IMR-90 (cell line): Measurements from ENCODE around the gene BTN2A1. TPM values are rescaled to one million over a fixed set of nuclear protein-coding genes. Genes with fewer than 3 reads are reported as not detected.

Source experiments
- ATAC-seq: fragments of 200-7000 bp; cut with Tn5 transposase; 2 replicates; pipeline ENCODE4 v1.9.1; 2020; ENCODE audit warnings: low read depth, mild to moderate bottlenecking, moderate library complexity
- BruUV-seq: library from RNA; stranded (reverse); fragments of 400-500 nt; replicated peaks from 2 replicates; lab custom pipeline; 2021; lab: Mats Ljungman, UMichigan
- CTCF ChIA-PET: fragments of 300-600 bp; formaldehyde crosslinking; extraction: SDS; loops from one replicate; lab custom pipeline; 2021; ENCODE audit warnings: antibody characterized with exemption; lab: Yijun Ruan, JAX
- POLR2A ChIA-PET: fragments of 300-600 bp; sonication (Branson Sonifier 250); formaldehyde crosslinking; loops from one replicate; lab custom pipeline; 2022; ENCODE audit warnings: antibody characterized with exemption; ENCODE audit not compliant: unreplicated experiment; lab: Charles Lee
- DNase-seq: peaks from one replicate; pipeline ENCODE4 v3.0.0; 2013
- H2AFZ ChIP-seq: replicated peaks from 2 replicates; pipeline ENCODE3; 2013; ENCODE audit warnings: low read length, mild to moderate bottlenecking; ENCODE audit not compliant: poor library complexity
- H2AK5ac ChIP-seq: 2 replicates; pipeline ENCODE4 v1.6.1; 2013; ENCODE audit warnings: low read depth, low read length, inconsistent platforms
- H2AK9ac ChIP-seq: replicated peaks from 2 replicates; pipeline ENCODE3; 2013; ENCODE audit warnings: mild to moderate bottlenecking, low read depth, low read length, moderate library complexity; ENCODE audit not compliant: poor library complexity
- H2BK120ac ChIP-seq: 2 replicates; pipeline ENCODE4 v1.6.1; 2013; ENCODE audit warnings: low read depth, low read length, inconsistent platforms
- H2BK15ac ChIP-seq: 3 replicates; pipeline ENCODE4 v1.6.1; 2013; ENCODE audit warnings: low read depth, low read length, inconsistent platforms
- H2BK20ac ChIP-seq: 2 replicates; pipeline ENCODE4 v1.6.1; 2013; ENCODE audit warnings: low read depth, mild to moderate bottlenecking, inconsistent platforms, low read length, moderate library complexity
- H2BK5ac ChIP-seq: 2 replicates; pipeline ENCODE4 v1.6.1; 2013; ENCODE audit warnings: mild to moderate bottlenecking, low read depth, low read length, inconsistent platforms; ENCODE audit not compliant: poor library complexity, severe bottlenecking
- H3K14ac ChIP-seq: replicated peaks from 2 replicates; pipeline ENCODE4 v1.6.1; 2013; ENCODE audit warnings: low read depth, low read length, inconsistent platforms
- H3K18ac ChIP-seq: 2 replicates; pipeline ENCODE4 v1.6.1; 2013; ENCODE audit warnings: low read depth, low read length, control low read depth
- H3K23ac ChIP-seq: 2 replicates; pipeline ENCODE4 v1.6.1; 2013; ENCODE audit warnings: low read depth, low read length, inconsistent platforms
- H3K27ac ChIP-seq: 2 replicates; pipeline ENCODE4 v1.5.1; 2013; ENCODE audit warnings: mild to moderate bottlenecking, control low read depth, low read length; ENCODE audit not compliant: insufficient read depth
- H3K27me3 ChIP-seq: 2 replicates; pipeline ENCODE4 v1.6.1; 2013; ENCODE audit warnings: low read length; ENCODE audit not compliant: control insufficient read depth, insufficient read depth
- H3K36me3 ChIP-seq: 2 replicates; pipeline ENCODE4 v1.6.1; 2013; ENCODE audit warnings: low read length, mixed read lengths; ENCODE audit not compliant: control insufficient read depth, insufficient read depth
- H3K4ac ChIP-seq: 2 replicates; pipeline ENCODE4 v1.6.1; 2013; ENCODE audit warnings: low read depth, low read length, inconsistent platforms
- H3K4me1 ChIP-seq: 2 replicates; pipeline ENCODE4 v1.6.1; 2013; ENCODE audit warnings: low read length, mixed read lengths; ENCODE audit not compliant: control insufficient read depth, insufficient read depth
- H3K4me2 ChIP-seq: 2 replicates; pipeline ENCODE4 v1.6.1; 2013; ENCODE audit warnings: low read depth, mild to moderate bottlenecking, control low read depth, low read length, moderate library complexity
- H3K4me3 ChIP-seq: 2 replicates; pipeline ENCODE4 v1.5.1; 2013; ENCODE audit warnings: low read depth, mild to moderate bottlenecking, control low read depth, low read length, moderate library complexity; ENCODE audit not compliant: insufficient read depth
- H3K56ac ChIP-seq: 2 replicates; pipeline ENCODE4 v1.6.1; 2013; ENCODE audit warnings: low read length, inconsistent platforms; ENCODE audit not compliant: insufficient read depth; ENCODE audit errors: extremely low read depth
- H3K79me1 ChIP-seq, 2 experiments: 2 replicates each; pipeline ENCODE4 v1.6.1; 2013; ENCODE audit warnings: low read length in 2 of 2, inconsistent platforms in 1 of 2, low read depth in 1 of 2
- H3K9ac ChIP-seq: 2 replicates; pipeline ENCODE4 v1.6.1; 2013; ENCODE audit warnings: low read depth, low read length, control low read depth
- H3K9me1 ChIP-seq: 2 replicates; pipeline ENCODE4 v1.6.1; 2013; ENCODE audit warnings: low read length, inconsistent platforms; ENCODE audit not compliant: insufficient read depth
- H3K9me3 ChIP-seq: 2 replicates; pipeline ENCODE4 v1.6.1; 2013; ENCODE audit warnings: low read length; ENCODE audit not compliant: control insufficient read depth, insufficient read depth
- H4K20me1 ChIP-seq: 2 replicates; pipeline ENCODE4 v1.6.1; 2013; ENCODE audit warnings: low read length, inconsistent platforms; ENCODE audit not compliant: insufficient read depth
- H4K5ac ChIP-seq: 2 replicates; pipeline ENCODE4 v1.6.1; 2013; ENCODE audit warnings: mild to moderate bottlenecking, low read depth, low read length, control low read depth
- H4K8ac ChIP-seq, 2 experiments: 2 replicates each; pipeline ENCODE4 v1.6.1; 2013; ENCODE audit warnings: low read depth in 2 of 2, low read length in 2 of 2, control low read depth in 1 of 2, inconsistent platforms in 1 of 2
- H4K91ac ChIP-seq: 2 replicates; pipeline ENCODE4 v1.6.1; 2013; ENCODE audit warnings: low read depth, low read length, inconsistent platforms; ENCODE audit not compliant: insufficient read depth
- MAFK ChIP-seq: IDR thresholded peaks from 2 replicates; pipeline ENCODE4 v1.6.1; 2012; ENCODE audit warnings: low read depth, low read length, improper control_type of control experiment
- SMC3 ChIP-seq: fragments of 150-350 bp; IDR thresholded peaks from 2 replicates; pipeline ENCODE4 v1.6.1; 2016; ENCODE audit warnings: low read depth, mild to moderate bottlenecking, antibody characterized with exemption, low read length, moderate library complexity
- WGBS, 2 experiments: methylation state at CpG; one replicate each; pipeline versions ENCODE4 v1.1.5 to v1.1.7; 2013; ENCODE audit warnings: missing lambda C conversion rate in 2 of 2; ENCODE audit not compliant: insufficient read length in 1 of 2; ENCODE audit errors: extremely low coverage in 2 of 2; 5-methylcytosine and 5-hydroxymethylcytosine counted together
- dilution Hi-C: fragments of 300-500 bp; cut with HindIII; formaldehyde crosslinking; loops from one replicate; pipeline ENCODE4 v1.14.3; 2018; ENCODE audit warnings: low sequenced_read_pairs; ENCODE audit not compliant: unreplicated experiment
- in situ Hi-C: fragments of 300-500 bp; cut with MboI; formaldehyde crosslinking; loops from 3 replicates; pipeline ENCODE4 v1.14.3; 2019; ENCODE audit warnings: low sequenced_read_pairs, inconsistent platforms, mixed read lengths
- intact Hi-C: fragments of 100-400 bp; cut with micrococcal nuclease; formaldehyde crosslinking; loops from 2 replicates; pipeline ENCODE4 v1.10.0; 2022
- polyA plus RNA-seq, 3 experiments: library from polyadenylated mRNA; depleted of rRNA; stranded (reverse); fragments of >200 nt; gene quantifications; 2 replicates each; pipeline ENCODE4 v1.2.3, GENCODE V29; 2012; ENCODE audit warnings: low replicate concordance in 1 of 3
- total RNA-seq: library from RNA; depleted of rRNA; stranded (reverse); fragments of >200 nt; gene quantifications from 2 replicates; pipeline ENCODE4 v1.2.3, GENCODE V29; 2012

The BTN2A1 gene
- total and polyA plus RNA-seq, 2 of the 4 experiments (the other 2 are of a cell fraction): 13.6 to 40.2 TPM

- Histone ChIP-seq H3K9me3 (no peaks in the 10 kb centered on the region), H4K20me1 (no peaks in the 10 kb centered on the region), H4K91ac (no peak overlapping the region), H2AK5ac (no peak overlapping the region), H3K9ac (no peak overlapping the region), H3K23ac (no peak overlapping the region), H3K18ac (no peak overlapping the region), H3K4me2 (no peak overlapping the region), H2BK15ac (no peak overlapping the region), H3K4me3 (no peak overlapping the region), H3K27ac (no peak overlapping the region), H2AFZ (no peak overlapping the region), H3K36me3 (peaks cover 47% of the 10 kb centered on the region), H3K4me1 (peaks cover 2% of the 10 kb centered on the region; the same call in 1 of the 2 replicates), H2BK120ac (no peak overlapping the region), H3K9me1 (peaks cover 26% of the 10 kb centered on the region), H4K8ac (no peak overlapping the region), H2BK5ac (no peak overlapping the region), H3K14ac (no peak overlapping the region), H2AK9ac (no peak overlapping the region), H3K56ac (no peak overlapping the region), H3K79me1 (peaks cover 18 to 58% of the 10 kb centered on the region in 2 experiments; a peak in 3 of 4 replicates), H3K27me3 (no peaks in the 10 kb centered on the region), H3K4ac (no peak overlapping the region), H4K5ac (no peak overlapping the region), H2BK20ac (no peak overlapping the region)
- CTCF ChIA-PET: no interaction called here
- POLR2A ChIA-PET: interaction anchor here (0.5 kb wide), 1 partner anchor 47 kb away, joined by 5 read pairs; no protein-coding TSS in a partner anchor
- no peak for ATAC-seq
- no peak for DNase-seq
- in situ Hi-C loops: no loop called here
- dilution Hi-C loops: no loop called here
- no CpG with 5 or more reads among the region's 3 CpGs for WGBS, 2 experiments
- intact Hi-C loops: no loop called here
- BruUV-seq: no TSS peak
- TF ChIP-seq SMC3 (no peak), MAFK (peak; percentile 98)
Observed at GRCh38 chr6:26427451-26427809, 30.3 kb upstream of the BTN2A1 start.
